B cell (primary cell): ENCODE data around the gene FXYD1.

ENCODE experiments used
- EZH2 ChIP-seq: IDR thresholded peaks from 2 replicates; pipeline ENCODE4 v1.6.1; 2012; ENCODE audit warnings: borderline replicate concordance, low read depth, mild to moderate bottlenecking, moderate library complexity, low read length; ENCODE audit not compliant: insufficient read depth, poor library complexity, severe bottlenecking
- TF ChIP-seq, protein P1 (sequence below): fragments of 200-600 bp; IDR thresholded peaks from one replicate; pipeline ENCODE4 v1.8.0; 2022; ENCODE audit warnings: antibody characterized with exemption, mild to moderate bottlenecking

DNA sequence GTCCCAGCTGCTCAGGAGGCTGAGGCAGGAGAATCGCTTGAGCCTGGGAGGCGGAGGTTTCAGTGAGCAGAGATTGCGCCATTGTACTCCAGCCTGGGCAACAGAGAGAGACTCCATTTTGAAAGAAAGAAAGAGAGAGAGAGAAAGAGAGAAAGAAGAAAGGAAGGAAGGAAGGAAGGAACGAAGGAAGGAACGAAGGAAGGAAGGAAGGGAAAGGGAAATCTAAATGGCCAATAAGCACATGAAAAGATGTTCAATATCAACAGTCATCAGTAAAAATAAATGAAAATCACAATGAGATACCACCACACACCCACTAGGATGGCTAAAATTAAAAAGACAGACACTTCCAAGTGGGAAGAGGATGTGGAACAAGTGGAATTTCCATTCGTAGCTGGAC is 35.6 kb downstream of the FXYD1 start:
- TF ChIP-seq, protein P1, sequence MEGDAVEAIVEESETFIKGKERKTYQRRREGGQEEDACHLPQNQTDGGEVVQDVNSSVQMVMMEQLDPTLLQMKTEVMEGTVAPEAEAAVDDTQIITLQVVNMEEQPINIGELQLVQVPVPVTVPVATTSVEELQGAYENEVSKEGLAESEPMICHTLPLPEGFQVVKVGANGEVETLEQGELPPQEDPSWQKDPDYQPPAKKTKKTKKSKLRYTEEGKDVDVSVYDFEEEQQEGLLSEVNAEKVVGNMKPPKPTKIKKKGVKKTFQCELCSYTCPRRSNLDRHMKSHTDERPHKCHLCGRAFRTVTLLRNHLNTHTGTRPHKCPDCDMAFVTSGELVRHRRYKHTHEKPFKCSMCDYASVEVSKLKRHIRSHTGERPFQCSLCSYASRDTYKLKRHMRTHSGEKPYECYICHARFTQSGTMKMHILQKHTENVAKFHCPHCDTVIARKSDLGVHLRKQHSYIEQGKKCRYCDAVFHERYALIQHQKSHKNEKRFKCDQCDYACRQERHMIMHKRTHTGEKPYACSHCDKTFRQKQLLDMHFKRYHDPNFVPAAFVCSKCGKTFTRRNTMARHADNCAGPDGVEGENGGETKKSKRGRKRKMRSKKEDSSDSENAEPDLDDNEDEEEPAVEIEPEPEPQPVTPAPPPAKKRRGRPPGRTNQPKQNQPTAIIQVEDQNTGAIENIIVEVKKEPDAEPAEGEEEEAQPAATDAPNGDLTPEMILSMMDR = no peak
- no peak for TF ChIP-seq EZH2
